Retinal pigment epithelial cell (primary cell): ENCODE data around the gene SCRG1.

Experiments
- DNase-seq: peaks from one replicate; pipeline ENCODE4 v3.0.0-alpha.2; 2010; ENCODE audit warnings: low read depth
- H3K4me3 ChIP-seq: 2 replicates; pipeline ENCODE4 v1.5.1; 2011; ENCODE audit warnings: mild to moderate bottlenecking, low read length, control low read depth, moderate library complexity
- TF ChIP-seq, protein P1 (sequence below): conservative IDR thresholded peaks from 2 replicates; pipeline ENCODE4 v1.5.1; 2011; ENCODE audit warnings: low read depth, low read length, control low read depth, inconsistent platforms

The SCRG1 gene

DNA sequence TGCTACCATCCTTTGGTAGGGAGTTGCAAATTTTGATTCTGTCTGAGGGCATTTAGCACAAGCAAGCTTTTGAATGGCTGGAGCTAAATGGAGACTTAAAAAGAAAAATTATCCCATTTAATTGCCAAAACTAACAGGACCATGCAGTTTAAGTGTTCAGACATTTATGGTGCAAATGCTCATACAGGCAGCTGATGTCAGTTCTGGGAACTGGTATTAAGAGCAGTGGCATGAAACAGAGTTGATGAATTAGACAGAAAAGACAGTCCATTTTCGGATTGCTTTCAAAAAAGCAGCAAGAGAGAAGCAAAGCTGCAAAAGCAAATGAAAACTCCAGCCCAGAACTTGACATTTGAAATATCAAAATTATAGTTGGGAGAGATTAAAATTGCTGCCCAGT is 1.3 kb downstream of the SCRG1 start:
- H3K4me3 ChIP-seq = no peak overlapping the region
- TF ChIP-seq, protein P1, sequence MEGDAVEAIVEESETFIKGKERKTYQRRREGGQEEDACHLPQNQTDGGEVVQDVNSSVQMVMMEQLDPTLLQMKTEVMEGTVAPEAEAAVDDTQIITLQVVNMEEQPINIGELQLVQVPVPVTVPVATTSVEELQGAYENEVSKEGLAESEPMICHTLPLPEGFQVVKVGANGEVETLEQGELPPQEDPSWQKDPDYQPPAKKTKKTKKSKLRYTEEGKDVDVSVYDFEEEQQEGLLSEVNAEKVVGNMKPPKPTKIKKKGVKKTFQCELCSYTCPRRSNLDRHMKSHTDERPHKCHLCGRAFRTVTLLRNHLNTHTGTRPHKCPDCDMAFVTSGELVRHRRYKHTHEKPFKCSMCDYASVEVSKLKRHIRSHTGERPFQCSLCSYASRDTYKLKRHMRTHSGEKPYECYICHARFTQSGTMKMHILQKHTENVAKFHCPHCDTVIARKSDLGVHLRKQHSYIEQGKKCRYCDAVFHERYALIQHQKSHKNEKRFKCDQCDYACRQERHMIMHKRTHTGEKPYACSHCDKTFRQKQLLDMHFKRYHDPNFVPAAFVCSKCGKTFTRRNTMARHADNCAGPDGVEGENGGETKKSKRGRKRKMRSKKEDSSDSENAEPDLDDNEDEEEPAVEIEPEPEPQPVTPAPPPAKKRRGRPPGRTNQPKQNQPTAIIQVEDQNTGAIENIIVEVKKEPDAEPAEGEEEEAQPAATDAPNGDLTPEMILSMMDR = no peak
- DNase-seq = no peak

DNA sequence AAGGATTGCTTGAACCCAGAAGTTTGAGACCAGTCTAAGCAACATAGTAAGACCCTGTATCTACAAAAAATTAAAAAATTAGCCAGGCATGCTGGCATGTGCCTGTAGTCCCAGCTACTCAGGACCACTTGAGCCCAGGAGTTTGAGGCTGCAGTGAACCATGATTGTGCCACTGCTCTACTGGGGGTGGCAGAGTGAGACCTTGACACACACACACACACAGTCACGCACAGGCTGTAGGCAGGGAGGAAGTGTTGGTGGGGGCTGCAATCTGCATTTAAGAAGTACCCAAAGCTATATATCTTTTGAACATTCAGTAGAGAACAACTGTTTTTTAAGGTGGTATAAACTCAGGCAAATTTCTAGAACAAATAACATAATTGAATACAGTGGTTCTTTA is 7.2 kb downstream of the SCRG1 start:
- DNase-seq = no peak
- H3K4me3 ChIP-seq = no peak overlapping the region
- TF ChIP-seq, protein P1 = no peak

- TF ChIP-seq, protein P1 = no peak
- no peak for DNase-seq
- no peak overlapping the region for H3K4me3 ChIP-seq
These were observed 12.2 kb downstream of the SCRG1 start for GRCh38 chr4:173386751-173387150.

- no peak for DNase-seq
- TF ChIP-seq, protein P1 = no peak
- H3K4me3 ChIP-seq = no peak overlapping the region
These were observed 16.6 kb downstream of the SCRG1 start for GRCh38 chr4:173382349-173382748.

DNA sequence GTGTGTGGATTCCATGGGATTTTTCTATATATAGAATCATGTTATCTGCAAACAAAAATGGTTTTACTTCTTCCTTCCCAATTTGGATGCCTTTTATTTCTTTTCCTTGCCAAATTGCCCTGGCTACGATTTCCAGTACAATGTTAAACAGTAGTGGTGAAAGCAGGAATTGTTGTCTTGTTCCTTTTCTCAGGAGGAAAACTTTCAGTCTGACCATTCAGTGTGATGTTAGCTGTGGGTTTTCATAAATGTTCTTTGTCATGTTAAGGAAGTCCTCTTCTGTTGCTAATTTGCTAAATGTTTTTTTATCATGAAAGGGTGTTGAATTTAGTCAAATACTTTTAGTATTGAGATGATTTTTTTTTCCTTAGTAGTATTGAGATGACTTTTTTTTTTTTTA is 17.3 kb downstream of the SCRG1 start:
- H3K4me3 ChIP-seq = no peak overlapping the region
- no peak for DNase-seq
- TF ChIP-seq, protein P1 = no peak

GRCh38 chr4:173380987-173381386 is 17.9 kb downstream of the SCRG1 start:
- H3K4me3 ChIP-seq = no peak overlapping the region
- no peak for DNase-seq
- TF ChIP-seq, protein P1 = no peak

- H3K4me3 ChIP-seq = no peak overlapping the region
- no peak for DNase-seq
- TF ChIP-seq, protein P1 = no peak
These were observed 19.0 kb downstream of the SCRG1 start for GRCh38 chr4:173379929-173380328.
